Choroid plexus epithelial cell (primary cell): ENCODE data around the gene CKMT1A.
A peak's percentile ranks its signal among the peaks of the same experiment; 100 is the strongest.
"Not testable (repeated sequence)": the region's sequence is repeated elsewhere in the genome, so short reads cannot be mapped to it uniquely, and the experiment has no call there.

Experiments
- DNase-seq: peaks from one replicate; pipeline ENCODE4 v3.0.0-alpha.2; 2010; ENCODE audit warnings: low read depth
- H3K4me3 ChIP-seq: 2 replicates; pipeline ENCODE4 v1.5.1; 2011; ENCODE audit warnings: low read depth, mild to moderate bottlenecking, control low read depth, low read length, moderate library complexity
- CTCF ChIP-seq: conservative IDR thresholded peaks from 2 replicates; pipeline ENCODE4 v1.5.1; 2011; ENCODE audit warnings: low read depth, mild to moderate bottlenecking, control low read depth, inconsistent platforms, low read length, moderate library complexity

Gene CKMT1A

GRCh38 chr15:43693148-43694022 is at the start of gene CKMT1A:
Gene CKMT1A (plus strand): TSS chr15:43693859. CDS start chr15:43694051, 192 bp downstream.
- H3K4me3 ChIP-seq, DNase-seq: not testable (repeated sequence)

GRCh38 chr15:43648649-43649429 is 44.8 kb upstream of the CKMT1A start, which contains the start of gene CATSPER2:
Gene CATSPER2 (minus strand): TSS chr15:43648844. CDS start chr15:43648061, 783 bp downstream.
- no peak for TF ChIP-seq CTCF
- H3K4me3 ChIP-seq = no peak within 1 kb of the TSS
- no peak for DNase-seq

GRCh38 chr15:43649430-43649926 is 44.2 kb upstream of the CKMT1A start:
- DNase-seq, H3K4me3 ChIP-seq: not testable (repeated sequence)

- not testable (repeated sequence) for DNase-seq, H3K4me3 ChIP-seq
Observed at GRCh38 chr15:43659727-43660126, 33.9 kb upstream of the CKMT1A start.

- H3K4me3 ChIP-seq, DNase-seq: not testable (repeated sequence)
Observed at GRCh38 chr15:43662293-43662692, 31.4 kb upstream of the CKMT1A start.

GRCh38 chr15:43663333-43663732 is 30.3 kb upstream of the CKMT1A start:
- DNase-seq, H3K4me3 ChIP-seq: not testable (repeated sequence)

- H3K4me3 ChIP-seq, DNase-seq: not testable (repeated sequence)
Observed at GRCh38 chr15:43666177-43666576, 27.5 kb upstream of the CKMT1A start.

- not testable (repeated sequence) for H3K4me3 ChIP-seq, DNase-seq
Observed at GRCh38 chr15:43674175-43674574, 19.5 kb upstream of the CKMT1A start.

GRCh38 chr15:43689604-43690301 is 3.9 kb upstream of the CKMT1A start:
- DNase-seq, H3K4me3 ChIP-seq: not testable (repeated sequence)

GRCh38 chr15:43692679-43693078 is 980 bp upstream of the CKMT1A start:
- DNase-seq, H3K4me3 ChIP-seq: not testable (repeated sequence)

GRCh38 chr15:43702174-43702573 is 8.5 kb downstream of the CKMT1A start:
- no peak overlapping the region for H3K4me3 ChIP-seq
- no peak for TF ChIP-seq CTCF
- DNase-seq = peak; percentile 3
